CD4-positive, alpha-beta T cell treated with Interleukin-4 for 1 hour (primary cell): Measurements from ENCODE around the gene CCDC117.

Experiments
- DNase-seq, 2 donors: peaks; one replicate each; pipeline ENCODE4 v3.0.0-alpha.2; 2020 to 2022

Gene CCDC117

GRCh38 chr22:28771195-28771791 lies 1.2 kb upstream of the CCDC117 start:
- DNase-seq = no peak

- peak in 1 of 2 donors; percentile 24 for DNase-seq
Measured at GRCh38 chr22:28773461-28773867, 969 bp downstream of the CCDC117 start.

- no peak for DNase-seq
Measured at GRCh38 chr22:28774378-28774777, 1.9 kb downstream of the CCDC117 start.

- no peak for DNase-seq
Measured at GRCh38 chr22:28779833-28780232, 7.3 kb downstream of the CCDC117 start.

GRCh38 chr22:28780296-28780695 lies 7.8 kb downstream of the CCDC117 start:
- DNase-seq = no peak

GRCh38 chr22:28783786-28784671 lies 11.5 kb downstream of the CCDC117 start:
- DNase-seq = no peak

DNA sequence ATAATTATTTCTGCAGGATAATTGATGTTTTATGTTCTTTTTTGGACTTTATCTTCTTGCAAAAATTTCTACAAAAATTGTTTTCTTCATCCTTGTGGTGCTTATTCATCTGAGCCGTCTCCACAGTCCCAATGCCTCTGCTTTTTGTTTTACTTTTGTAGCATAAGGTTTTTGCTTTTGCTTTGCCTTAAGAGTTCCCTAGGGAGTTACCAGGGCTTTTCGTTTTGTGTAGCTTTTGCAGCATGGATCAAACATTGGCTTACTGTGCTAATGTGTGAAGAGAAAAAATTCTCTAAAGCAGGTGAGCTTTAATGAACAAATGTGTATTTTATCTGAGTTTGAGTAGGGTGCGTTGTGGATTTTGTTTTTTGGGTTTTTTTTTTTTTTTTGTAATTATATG lies 16.1 kb downstream of the CCDC117 start:
- DNase-seq = no peak

GRCh38 chr22:28791124-28791523 lies 18.6 kb downstream of the CCDC117 start:
- no peak for DNase-seq

DNA sequence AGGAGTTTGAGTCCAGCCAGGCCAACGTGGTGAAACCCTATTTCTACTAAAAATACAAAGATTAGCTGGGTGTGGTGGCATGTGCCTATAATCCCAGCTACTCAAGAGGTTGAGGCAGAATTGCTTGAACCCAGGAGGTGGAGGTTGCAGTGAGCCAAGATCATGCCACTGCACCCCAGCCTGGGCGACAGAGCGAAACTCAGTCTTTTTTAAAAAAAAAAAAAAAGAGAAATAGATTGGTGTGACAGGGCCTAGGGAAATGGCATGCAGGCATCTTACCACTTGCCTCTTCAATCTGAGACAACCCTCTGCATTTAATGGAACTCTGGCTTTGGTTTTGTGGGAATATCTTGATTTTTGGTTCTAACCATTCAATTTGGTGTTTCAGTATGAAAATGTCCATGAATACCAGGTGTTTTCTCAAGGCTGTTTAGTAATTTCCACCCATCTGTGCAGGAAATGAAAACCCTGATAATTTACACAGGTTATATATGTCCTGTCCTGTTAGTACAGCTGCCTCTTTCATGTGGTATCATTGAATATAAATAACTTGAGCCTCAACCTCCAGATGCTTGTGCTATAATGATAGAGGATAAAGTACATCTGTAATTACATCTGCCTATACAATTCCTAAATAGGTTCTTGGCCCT lies 19.5 kb downstream of the CCDC117 start:
- DNase-seq = no peak

DNA sequence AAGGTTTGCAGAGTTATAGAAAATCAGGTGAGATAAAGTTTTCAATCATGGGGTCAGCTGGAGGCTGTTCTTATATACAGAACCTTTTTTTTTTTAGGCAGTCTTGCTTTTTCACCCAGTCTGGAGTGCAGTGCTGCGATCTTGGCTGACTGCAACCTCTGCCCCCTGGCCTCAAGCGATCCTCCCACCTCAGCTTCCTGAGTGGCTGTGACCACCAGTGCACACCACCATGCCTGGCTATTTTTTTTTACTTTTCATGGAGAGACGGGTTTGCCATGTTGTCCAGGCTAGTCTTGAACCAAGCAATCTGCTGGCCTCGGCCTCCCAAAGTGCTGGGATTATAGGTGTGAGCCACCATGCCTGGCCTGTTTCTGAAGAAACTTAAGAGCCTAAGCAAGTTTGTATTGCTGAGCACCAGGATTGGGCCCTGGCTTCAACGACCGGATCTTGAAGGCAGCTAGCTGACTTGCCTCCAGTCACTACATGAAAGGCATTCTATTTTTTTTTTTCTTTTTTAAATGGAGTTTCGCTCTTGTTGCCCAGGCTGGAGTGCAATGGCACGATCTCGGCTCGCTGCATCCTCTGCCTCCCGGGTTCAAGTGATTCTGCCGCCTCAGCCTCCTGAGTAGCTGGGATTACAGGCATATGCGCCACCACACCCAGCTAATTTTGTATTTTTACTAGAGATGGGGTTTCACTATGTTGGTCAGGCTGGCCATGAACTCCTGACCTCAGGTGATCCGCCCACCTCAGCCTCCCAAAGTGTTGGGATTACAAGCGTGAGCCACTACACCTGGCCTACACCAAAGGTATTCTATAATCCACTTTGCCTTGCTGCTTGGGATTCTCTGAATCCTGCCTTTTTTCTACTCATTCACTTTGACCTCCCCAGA lies 20.2 kb downstream of the CCDC117 start:
- DNase-seq = no peak

DNA sequence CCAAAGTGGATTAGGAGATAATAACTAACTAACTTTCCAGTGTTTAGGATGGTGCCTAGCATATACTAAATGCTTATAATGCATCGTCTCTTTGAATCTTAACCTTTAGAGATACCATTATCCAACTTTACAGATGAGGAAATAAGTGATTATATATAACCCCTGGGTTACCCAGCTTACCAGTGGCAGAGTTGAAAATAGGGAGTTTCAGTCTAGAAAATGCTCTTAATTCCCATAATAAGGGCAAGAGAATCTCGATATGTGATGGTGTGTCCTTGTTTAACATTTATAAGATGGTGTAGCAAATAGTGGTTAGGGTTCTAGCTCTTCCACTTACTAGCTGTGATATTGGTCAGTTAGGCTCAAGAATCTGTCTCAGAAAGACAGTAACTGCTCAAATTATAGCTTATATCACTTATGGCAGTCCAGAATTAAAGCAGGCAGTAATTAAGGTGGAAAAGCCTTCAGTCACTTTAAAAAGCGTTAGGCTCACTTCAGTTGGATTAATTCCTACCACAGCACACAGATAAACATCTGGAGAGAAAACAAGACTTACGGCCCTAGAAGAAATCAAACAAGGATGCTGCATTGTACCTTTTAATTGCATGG lies 21.6 kb downstream of the CCDC117 start:
- DNase-seq = no peak

- no peak for DNase-seq
Measured at GRCh38 chr22:28795071-28795693, 22.7 kb downstream of the CCDC117 start.

GRCh38 chr22:28795932-28796856 lies 23.7 kb downstream of the CCDC117 start:
- no peak for DNase-seq

- DNase-seq = peak; percentile 66 to 74
Measured at GRCh38 chr22:28798810-28799605, 26.5 kb downstream of the CCDC117 start.

GRCh38 chr22:28799606-28800307 lies 27.3 kb downstream of the CCDC117 start:
- DNase-seq = no peak

- peak; percentile 91 to 92 for DNase-seq
Measured at GRCh38 chr22:28800308-28801041, 28.0 kb downstream of the CCDC117 start, which contains the start of gene XBP1. Gene XBP1 (minus strand): TSS chr22:28800569.

DNA sequence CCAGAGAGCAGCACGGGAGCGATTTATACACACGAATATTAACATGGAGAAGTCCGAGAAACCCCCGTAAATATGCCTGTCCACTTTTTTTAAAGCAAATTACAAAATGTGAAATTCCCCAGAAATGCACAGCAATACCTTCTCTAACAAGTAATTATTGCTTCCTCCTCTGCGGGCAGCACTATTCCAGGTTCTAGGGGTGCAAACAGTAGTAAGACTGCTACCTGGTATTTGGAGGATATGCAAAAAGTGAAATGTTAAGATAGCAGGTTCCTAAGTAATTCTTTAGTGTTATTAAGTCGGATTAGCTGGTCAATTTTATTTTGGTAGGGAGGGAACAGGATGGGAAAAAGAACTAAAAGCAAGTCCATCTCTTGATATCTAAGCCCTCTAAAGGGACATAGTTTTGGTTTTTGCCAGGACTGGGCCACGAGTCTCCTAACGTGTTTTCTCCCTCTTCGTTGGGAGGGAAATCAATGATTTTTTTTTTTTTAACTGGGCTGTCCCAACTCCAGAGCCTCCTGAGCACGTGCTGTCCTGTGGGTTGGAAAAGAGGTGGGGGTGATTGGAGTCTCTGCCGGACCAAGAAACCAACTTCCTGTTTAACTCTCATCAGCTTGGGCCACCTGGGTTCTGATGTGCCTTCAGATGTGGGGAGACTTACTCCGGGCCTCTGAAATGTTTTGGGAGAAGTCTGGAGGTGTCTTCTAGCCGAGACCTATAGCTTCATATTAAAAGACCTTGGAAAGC lies 29.5 kb downstream of the CCDC117 start:
- no peak for DNase-seq
